BE2C (cell line): Measurements from ENCODE around the gene MAPK7.

Source experiments
- DNase-seq: peaks from one replicate; pipeline ENCODE4 v3.0.0-alpha.2; 2020
- H3K27me3 ChIP-seq: fragments of 250-450 bp; sonication (Bioruptor Pico); 2 replicates; pipeline ENCODE4 v1.5.1; 2020; ENCODE audit warnings: mild to moderate bottlenecking
- H3K36me3 ChIP-seq: fragments of 250-450 bp; sonication (Bioruptor Pico); 2 replicates; pipeline ENCODE4 v1.5.1; 2020; ENCODE audit warnings: mild to moderate bottlenecking
- H3K4me1 ChIP-seq: fragments of 250-450 bp; sonication (Bioruptor Pico); 2 replicates; pipeline ENCODE4 v1.5.1; 2020
- H3K4me3 ChIP-seq: 2 replicates; pipeline ENCODE4 v1.5.1; 2011; ENCODE audit warnings: low read depth, low read length
- H3K9me3 ChIP-seq: fragments of 250-450 bp; sonication (Bioruptor Pico); 2 replicates; pipeline ENCODE4 v1.5.1; 2020
- TF ChIP-seq, protein P1 (sequence below): IDR thresholded peaks from 2 replicates; pipeline ENCODE4 v1.5.1; 2012; ENCODE audit warnings: mild to moderate bottlenecking, low read depth, low read length

MAPK7 gene

DNA sequence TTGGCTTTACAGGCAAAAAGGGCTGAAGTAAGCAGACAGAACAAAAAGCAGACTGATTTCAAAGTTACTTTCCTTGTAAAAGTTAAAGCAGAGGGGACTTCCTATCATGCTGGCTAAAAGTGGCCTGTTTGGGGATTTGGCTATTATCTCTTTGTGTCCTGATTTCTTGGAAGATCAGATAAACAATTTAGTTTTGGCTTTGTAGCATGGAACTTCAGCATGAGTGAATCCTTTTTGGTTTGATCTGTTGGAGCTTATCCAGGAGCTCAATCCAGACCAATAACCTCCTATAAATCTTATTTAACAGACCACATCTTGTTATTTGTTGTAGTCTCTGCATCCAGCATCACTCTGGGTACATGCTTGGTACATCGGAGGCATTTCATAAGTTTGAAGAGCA lies 23.9 kb downstream of the MAPK7 start:
- no peaks in the 10 kb centered on the region for H3K9me3 ChIP-seq
- H3K4me1 ChIP-seq: no peaks in the 10 kb centered on the region
- H3K27me3 ChIP-seq: no peaks in the 10 kb centered on the region
- no peak for DNase-seq
- TF ChIP-seq, protein P1, sequence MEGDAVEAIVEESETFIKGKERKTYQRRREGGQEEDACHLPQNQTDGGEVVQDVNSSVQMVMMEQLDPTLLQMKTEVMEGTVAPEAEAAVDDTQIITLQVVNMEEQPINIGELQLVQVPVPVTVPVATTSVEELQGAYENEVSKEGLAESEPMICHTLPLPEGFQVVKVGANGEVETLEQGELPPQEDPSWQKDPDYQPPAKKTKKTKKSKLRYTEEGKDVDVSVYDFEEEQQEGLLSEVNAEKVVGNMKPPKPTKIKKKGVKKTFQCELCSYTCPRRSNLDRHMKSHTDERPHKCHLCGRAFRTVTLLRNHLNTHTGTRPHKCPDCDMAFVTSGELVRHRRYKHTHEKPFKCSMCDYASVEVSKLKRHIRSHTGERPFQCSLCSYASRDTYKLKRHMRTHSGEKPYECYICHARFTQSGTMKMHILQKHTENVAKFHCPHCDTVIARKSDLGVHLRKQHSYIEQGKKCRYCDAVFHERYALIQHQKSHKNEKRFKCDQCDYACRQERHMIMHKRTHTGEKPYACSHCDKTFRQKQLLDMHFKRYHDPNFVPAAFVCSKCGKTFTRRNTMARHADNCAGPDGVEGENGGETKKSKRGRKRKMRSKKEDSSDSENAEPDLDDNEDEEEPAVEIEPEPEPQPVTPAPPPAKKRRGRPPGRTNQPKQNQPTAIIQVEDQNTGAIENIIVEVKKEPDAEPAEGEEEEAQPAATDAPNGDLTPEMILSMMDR: no peak
- no peaks in the 10 kb centered on the region for H3K36me3 ChIP-seq
- no peak overlapping the region for H3K4me3 ChIP-seq

DNA sequence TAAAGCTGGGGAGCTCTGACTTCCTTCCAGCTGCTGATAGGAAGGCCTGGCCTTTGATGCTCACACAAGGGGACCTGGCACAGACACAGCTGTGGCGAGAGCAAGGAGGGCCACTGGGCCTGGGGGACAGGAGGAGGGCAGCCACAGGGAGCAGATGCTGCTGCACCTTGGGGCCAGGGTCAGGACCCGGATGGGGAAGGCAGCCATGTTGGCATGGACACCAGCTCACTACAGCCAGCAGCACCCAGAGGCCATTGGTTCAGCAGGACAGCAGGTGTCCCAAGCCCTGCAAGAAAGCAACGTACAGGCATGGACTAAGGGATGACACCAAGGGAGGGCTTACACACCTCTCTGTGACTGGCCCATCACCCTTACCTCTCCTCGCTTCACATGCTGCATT lies 24.7 kb downstream of the MAPK7 start:
- Histone ChIP-seq H3K9me3 (no peaks in the 10 kb centered on the region), H3K4me1 (no peaks in the 10 kb centered on the region), H3K27me3 (no peaks in the 10 kb centered on the region), H3K36me3 (no peaks in the 10 kb centered on the region), H3K4me3 (no peak overlapping the region)
- TF ChIP-seq, protein P1: no peak
- no peak for DNase-seq

DNA sequence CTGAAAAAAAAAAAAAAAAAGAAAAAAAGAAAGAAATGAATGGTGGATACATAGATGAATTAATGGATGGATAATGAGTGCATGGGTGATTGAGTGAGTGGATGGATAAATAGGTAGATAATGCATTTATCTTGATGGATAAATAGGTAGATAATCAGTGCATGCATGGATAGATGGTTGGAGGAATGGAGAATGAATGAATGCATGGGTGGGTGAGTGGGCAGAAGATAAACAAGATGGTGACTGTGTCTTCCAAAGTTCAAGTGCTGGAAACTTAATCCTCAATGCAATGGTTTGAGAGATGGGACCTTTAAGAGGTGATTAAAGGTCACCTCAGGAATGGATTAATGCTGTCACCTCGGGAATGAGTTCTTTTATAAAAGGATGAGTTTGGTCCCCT lies 26.0 kb downstream of the MAPK7 start:
- Histone ChIP-seq H3K27me3 (no peaks in the 10 kb centered on the region), H3K4me1 (no peaks in the 10 kb centered on the region), H3K4me3 (no peak overlapping the region), H3K9me3 (no peaks in the 10 kb centered on the region), H3K36me3 (no peaks in the 10 kb centered on the region)
- TF ChIP-seq, protein P1: no peak
- DNase-seq: no peak

DNA sequence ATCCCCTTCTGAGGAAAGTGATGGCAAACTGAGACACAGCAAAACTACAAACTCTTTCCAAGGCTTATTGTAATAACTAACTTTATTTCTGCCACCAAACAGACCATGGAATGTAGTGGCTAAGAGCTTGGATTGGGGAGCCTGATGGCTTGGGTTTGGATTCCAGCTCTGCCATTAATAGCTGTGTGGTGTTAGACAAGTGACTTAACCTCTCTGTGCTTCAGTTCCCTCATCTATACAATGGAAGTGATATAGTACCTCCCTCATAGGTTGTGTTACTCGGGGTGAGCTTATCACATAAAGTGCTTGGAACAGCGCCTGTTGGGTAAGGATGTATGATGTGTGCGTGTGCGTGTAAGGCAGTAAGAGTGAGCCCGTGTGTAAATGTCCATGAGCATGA lies 26.8 kb downstream of the MAPK7 start:
- DNase-seq: no peak
- no peaks in the 10 kb centered on the region for H3K4me1 ChIP-seq
- no peaks in the 10 kb centered on the region for H3K36me3 ChIP-seq
- no peak overlapping the region for H3K4me3 ChIP-seq
- TF ChIP-seq, protein P1: no peak
- H3K9me3 ChIP-seq: no peaks in the 10 kb centered on the region
- H3K27me3 ChIP-seq: no peaks in the 10 kb centered on the region

DNA sequence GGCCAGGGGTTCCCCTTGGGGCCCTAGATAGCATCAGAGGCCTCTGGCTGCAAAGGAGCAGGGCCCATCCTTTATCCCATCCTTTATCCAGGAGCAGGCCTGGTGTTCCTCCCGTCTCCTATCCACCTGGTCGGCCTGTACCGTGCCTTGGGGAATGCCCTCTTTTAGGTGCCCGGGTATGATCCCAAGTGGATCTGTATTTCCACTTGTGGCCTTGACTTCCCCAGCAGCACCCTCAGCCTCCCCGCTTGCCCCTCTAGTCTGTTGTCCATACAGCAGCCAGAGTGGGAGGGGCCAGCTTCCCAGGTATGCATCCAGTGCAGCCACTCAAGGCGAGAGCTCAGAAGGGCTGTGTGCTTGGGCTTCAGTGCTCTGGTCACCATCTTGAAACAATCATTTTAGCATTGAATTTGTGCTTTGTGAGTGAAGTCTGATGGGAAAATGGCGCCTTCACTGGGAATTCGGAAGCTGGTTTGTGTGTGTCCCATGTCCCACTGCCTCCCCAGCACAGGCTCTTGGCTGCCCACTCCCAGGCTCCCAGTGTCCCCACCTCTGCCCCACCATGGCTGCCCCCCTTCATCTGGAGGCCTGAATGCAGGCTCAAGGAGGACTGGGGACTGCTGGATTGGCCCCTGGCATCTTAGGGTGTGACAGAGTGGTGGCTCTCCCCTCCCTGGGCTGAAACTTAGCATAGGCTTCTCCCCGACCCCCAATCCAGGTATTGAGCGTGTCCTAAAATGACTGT lies 29.5 kb downstream of the MAPK7 start:
- DNase-seq: no peak

DNA sequence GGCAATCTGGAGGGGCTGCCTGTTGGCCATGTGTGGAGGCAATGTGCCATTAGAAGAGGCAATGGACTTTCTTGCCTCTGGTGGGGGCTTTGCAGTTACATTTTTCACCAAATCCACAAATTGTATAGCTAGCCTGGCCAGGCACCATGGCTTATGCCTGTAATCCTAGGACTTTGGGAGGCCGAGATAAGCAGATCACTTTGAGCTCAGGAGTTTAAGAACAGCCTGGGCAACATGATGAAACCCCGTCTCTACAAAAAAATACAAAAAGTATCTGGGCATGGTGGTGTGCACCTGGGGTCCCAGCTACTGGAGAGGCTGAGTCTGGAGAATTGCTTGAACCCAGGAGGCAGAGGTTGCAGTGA lies 30.0 kb downstream of the MAPK7 start:
- TF ChIP-seq, protein P1: no peak

More for the DNA sequence above, 29.5 kb downstream of the MAPK7 start:
- Histone ChIP-seq H3K4me1 (no peaks in the 10 kb centered on the region), H3K27me3 (no peaks in the 10 kb centered on the region), H3K9me3 (no peaks in the 10 kb centered on the region), H3K4me3 (no peak overlapping the region), H3K36me3 (no peaks in the 10 kb centered on the region)
- TF ChIP-seq, protein P1: no peak

More for the DNA sequence above, 30.0 kb downstream of the MAPK7 start:
- Histone ChIP-seq H3K27me3 (no peaks in the 10 kb centered on the region), H3K36me3 (no peaks in the 10 kb centered on the region), H3K4me3 (no peak overlapping the region), H3K9me3 (no peaks in the 10 kb centered on the region), H3K4me1 (no peaks in the 10 kb centered on the region)
- no peak for DNase-seq
